Natural killer cell (primary cell): ENCODE measurements around the gene TRIM59. TPM values are rescaled to one million over a fixed set of nuclear protein-coding genes. Genes with fewer than 3 reads are reported as not detected.
"Not testable (repeated sequence)": the region's sequence is repeated elsewhere in the genome, so short reads cannot be mapped to it uniquely, and the experiment has no call there.

Source experiments
- ATAC-seq, 3 donors: fragments of 150-1000 bp in 2 of 3; fragments of 200-7000 bp in 1 of 3; cut with Tn5 transposase; 1 replicate in 1 of 3; 2 replicates in 2 of 3; pipeline ENCODE4 v1.10.0; 2021; ENCODE audit warnings: mild to moderate bottlenecking in 2 of 3, moderate library complexity in 2 of 3
- DNase-seq, 2 donors: peaks; one replicate each; pipeline versions ENCODE4 v3.0.0 to v3.0.0-alpha.2; 2013 to 2021; ENCODE audit warnings: mixed read lengths in 1 of 2
- H3K27ac ChIP-seq: one replicate; pipeline ENCODE4 v1.5.1; 2013; ENCODE audit warnings: mild to moderate bottlenecking, low read length
- H3K27me3 ChIP-seq: one replicate; pipeline ENCODE4 v1.6.1; 2013; ENCODE audit warnings: low read length; ENCODE audit not compliant: control insufficient read depth, insufficient read depth
- H3K36me3 ChIP-seq: one replicate; pipeline ENCODE4 v1.6.1; 2013; ENCODE audit warnings: low read length; ENCODE audit not compliant: control insufficient read depth, insufficient read depth
- H3K4me1 ChIP-seq: one replicate; pipeline ENCODE4 v1.6.1; 2013; ENCODE audit warnings: low read length; ENCODE audit not compliant: control insufficient read depth, insufficient read depth
- H3K4me3 ChIP-seq: one replicate; pipeline ENCODE4 v1.5.1; 2013; ENCODE audit warnings: low read length
- H3K9me3 ChIP-seq: one replicate; pipeline ENCODE4 v1.6.1; 2013; ENCODE audit warnings: low read length; ENCODE audit not compliant: control insufficient read depth, insufficient read depth
- H3K27ac Mint-ChIP-seq, 2 donors: one replicate each; pipeline ENCODE4 v1.8.0; 2022; ENCODE audit warnings: mild to moderate bottlenecking in 2 of 2, mixed read lengths in 2 of 2, moderate library complexity in 1 of 2
- H3K27me3 Mint-ChIP-seq, 2 donors: one replicate each; pipeline ENCODE4 v1.8.0; 2022; ENCODE audit warnings: low read depth in 2 of 2, mixed read lengths in 2 of 2
- H3K36me3 Mint-ChIP-seq: one replicate; pipeline ENCODE4 v1.8.0; 2022; ENCODE audit warnings: mixed read lengths
- H3K4me1 Mint-ChIP-seq, 2 donors: one replicate each; pipeline ENCODE4 v1.8.0; 2022; ENCODE audit warnings: mixed read lengths in 2 of 2
- H3K4me3 Mint-ChIP-seq: one replicate; pipeline ENCODE4 v1.8.0; 2022; ENCODE audit warnings: mild to moderate bottlenecking, moderate library complexity, mixed read lengths
- H3K9me3 Mint-ChIP-seq, 2 donors: one replicate each; pipeline ENCODE4 v1.8.0; 2022; ENCODE audit warnings: mixed read lengths in 2 of 2
- WGBS: methylation state at CpG from one replicate; pipeline ENCODE4 v1.1.7; 2013; ENCODE audit warnings: missing lambda C conversion rate; ENCODE audit not compliant: insufficient coverage; 5-methylcytosine and 5-hydroxymethylcytosine counted together
- intact Hi-C: fragments of 100-400 bp; cut with micrococcal nuclease; formaldehyde crosslinking; loops from one replicate; pipeline ENCODE4 v1.14.2; 2022
- total RNA-seq, 4 donors: library from RNA; stranded (reverse); fragments of 120-200 nt in 1 of 4; gene quantifications; one replicate each; pipeline versions ENCODE4 v1.2.3 to v1.2.4, GENCODE V29; 2013 to 2022
- TF ChIP-seq, protein P1 (sequence below): fragments of 200-600 bp; IDR thresholded peaks from one replicate; pipeline ENCODE4 v1.8.0; 2022; ENCODE audit warnings: antibody characterized with exemption

The TRIM59 gene
- total RNA-seq, 3 donors from 2014 or later (not counting 1 experiment from before 2014, with no cell fraction given) = 16.7 to 20.3 (median 17.9) TPM

DNA sequence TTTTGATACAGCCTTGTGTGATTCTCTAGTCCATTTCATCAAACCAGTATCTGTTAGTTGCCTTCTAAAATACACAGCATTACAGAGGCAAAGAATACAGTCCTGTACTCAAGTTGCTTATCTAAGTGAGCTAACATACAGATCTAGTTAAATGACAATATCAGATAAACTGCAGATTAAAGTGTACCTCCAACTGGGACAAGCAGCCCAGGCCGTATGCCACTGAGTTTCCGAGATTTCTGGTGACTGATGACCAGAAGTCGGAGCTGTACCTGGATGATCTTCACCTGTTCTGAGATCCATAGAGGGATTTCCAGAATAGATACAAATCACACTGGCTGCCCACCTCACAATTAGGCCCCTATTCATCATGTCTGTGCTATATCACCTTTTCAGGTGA is 6.3 kb upstream of the TRIM59 start:
- DNase-seq = no peak
- Histone ChIP-seq H3K27me3 (peaks cover 2% of the 10 kb centered on the region), H3K9me3 (no peaks in the 10 kb centered on the region), H3K4me1 (no peaks in the 10 kb centered on the region), H3K36me3 (no peaks in the 10 kb centered on the region), H3K27ac (no peak overlapping the region), H3K4me3 (no peak overlapping the region)
- Mint-ChIP-seq H3K4me3 (no peak overlapping the region), H3K36me3 (no peaks in the 10 kb centered on the region), H3K9me3 (no peaks in the 10 kb centered on the region), H3K27me3 (peaks cover 5 to 7% of the 10 kb centered on the region in 2 donors), H3K4me1 (no peaks in the 10 kb centered on the region), H3K27ac (no peak overlapping the region)
- 97% methylated on average over 3 of the region's 3 CpGs for WGBS
- intact Hi-C loops = no loop called here
- TF ChIP-seq, protein P1, sequence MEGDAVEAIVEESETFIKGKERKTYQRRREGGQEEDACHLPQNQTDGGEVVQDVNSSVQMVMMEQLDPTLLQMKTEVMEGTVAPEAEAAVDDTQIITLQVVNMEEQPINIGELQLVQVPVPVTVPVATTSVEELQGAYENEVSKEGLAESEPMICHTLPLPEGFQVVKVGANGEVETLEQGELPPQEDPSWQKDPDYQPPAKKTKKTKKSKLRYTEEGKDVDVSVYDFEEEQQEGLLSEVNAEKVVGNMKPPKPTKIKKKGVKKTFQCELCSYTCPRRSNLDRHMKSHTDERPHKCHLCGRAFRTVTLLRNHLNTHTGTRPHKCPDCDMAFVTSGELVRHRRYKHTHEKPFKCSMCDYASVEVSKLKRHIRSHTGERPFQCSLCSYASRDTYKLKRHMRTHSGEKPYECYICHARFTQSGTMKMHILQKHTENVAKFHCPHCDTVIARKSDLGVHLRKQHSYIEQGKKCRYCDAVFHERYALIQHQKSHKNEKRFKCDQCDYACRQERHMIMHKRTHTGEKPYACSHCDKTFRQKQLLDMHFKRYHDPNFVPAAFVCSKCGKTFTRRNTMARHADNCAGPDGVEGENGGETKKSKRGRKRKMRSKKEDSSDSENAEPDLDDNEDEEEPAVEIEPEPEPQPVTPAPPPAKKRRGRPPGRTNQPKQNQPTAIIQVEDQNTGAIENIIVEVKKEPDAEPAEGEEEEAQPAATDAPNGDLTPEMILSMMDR = no peak
- ATAC-seq = no peak

DNA sequence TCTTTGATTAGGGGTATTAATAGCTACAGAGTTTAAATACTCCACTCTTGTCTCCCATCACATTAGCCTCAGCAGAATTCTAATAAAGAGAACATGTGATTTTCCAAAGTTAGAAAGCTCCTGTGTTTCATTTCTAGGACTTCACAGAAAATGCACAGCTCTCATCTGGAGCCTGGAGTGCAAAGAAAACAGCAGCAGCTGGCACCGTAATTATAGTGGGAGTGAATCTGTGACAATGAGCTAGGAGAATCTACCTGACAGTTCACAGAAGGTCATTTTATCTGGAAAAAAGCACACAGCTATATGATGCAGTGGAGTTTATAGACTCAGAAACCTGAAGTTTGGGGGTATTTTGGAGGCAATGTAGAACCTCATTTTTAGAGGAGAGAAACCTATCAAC is 5.4 kb upstream of the TRIM59 start:
- peaks cover 5% of the 10 kb centered on the region for H3K4me1 ChIP-seq
- peaks cover 5 to 7% of the 10 kb centered on the region in 2 donors for H3K27me3 Mint-ChIP-seq
- intact Hi-C loops = no loop called here
- DNase-seq (no peak), ATAC-seq (no peak)
- no peaks in the 10 kb centered on the region for H3K36me3 Mint-ChIP-seq
- no peak overlapping the region for H3K4me3 Mint-ChIP-seq
- peaks cover 2% of the 10 kb centered on the region for H3K27me3 ChIP-seq
- H3K4me1 Mint-ChIP-seq = peaks cover 8% of the 10 kb centered on the region in 2 donors
- no peaks in the 10 kb centered on the region for H3K9me3 Mint-ChIP-seq
- H3K4me3 ChIP-seq = no peak overlapping the region
- 85% methylated on average over 1 of the region's 1 CpG for WGBS
- H3K36me3 ChIP-seq = no peaks in the 10 kb centered on the region
- peaks cover 4% of the 10 kb centered on the region for H3K9me3 ChIP-seq
- TF ChIP-seq, protein P1 = no peak
- no peak overlapping the region for H3K27ac Mint-ChIP-seq
- H3K27ac ChIP-seq = no peak overlapping the region

DNA sequence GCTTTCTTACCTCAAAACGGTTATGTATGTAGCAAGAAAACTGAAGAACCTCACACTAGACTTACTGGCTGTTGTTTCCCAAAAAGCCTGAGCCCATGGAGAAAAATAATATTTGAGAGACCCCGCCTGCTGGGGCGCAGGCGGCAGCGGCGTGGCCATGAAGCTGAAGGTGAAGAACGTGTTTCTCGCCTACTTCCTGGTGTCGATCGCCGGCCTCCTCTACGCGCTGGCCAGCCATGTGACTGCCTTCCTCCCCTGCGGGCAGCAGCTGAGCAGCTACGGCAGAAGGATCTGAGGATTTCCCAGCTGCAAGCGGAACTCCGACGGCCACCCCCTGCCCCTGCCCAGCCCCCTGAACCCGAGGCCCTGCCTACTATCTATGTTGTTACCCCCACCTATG is 2.7 kb upstream of the TRIM59 start:
- H3K9me3 ChIP-seq, H3K4me3 ChIP-seq, DNase-seq, H3K4me1 ChIP-seq, H3K4me3 Mint-ChIP-seq, H3K9me3 Mint-ChIP-seq, H3K27ac Mint-ChIP-seq, H3K27ac ChIP-seq, H3K36me3 ChIP-seq, H3K27me3 ChIP-seq, ATAC-seq, intact Hi-C loops, H3K36me3 Mint-ChIP-seq, H3K27me3 Mint-ChIP-seq: not testable (repeated sequence)
- peaks cover 23% of the 10 kb centered on the region in 2 donors for H3K4me1 Mint-ChIP-seq
- WGBS = 97% methylated on average over 19 of the region's 19 CpGs

DNA sequence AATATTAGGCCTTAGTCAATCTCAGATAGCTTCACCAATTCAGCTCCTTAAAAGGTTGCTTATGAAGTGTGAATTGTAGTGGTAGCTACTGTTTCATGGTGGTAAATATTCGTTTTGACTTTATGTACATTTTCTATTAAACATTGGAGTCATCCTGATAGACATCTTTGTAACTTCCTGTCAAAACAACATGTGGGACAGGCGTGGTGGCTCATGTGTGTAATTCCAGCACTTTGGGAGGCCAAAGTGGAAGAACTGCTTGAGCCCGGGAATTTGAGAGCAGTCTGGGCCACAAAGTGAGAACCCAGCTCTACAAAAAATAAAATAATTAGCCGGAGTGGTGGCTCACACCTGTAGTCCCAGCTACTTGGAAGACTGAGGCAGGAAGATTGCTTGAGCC is 2.0 kb upstream of the TRIM59 start:
- H3K36me3 ChIP-seq = no peaks in the 10 kb centered on the region
- 87% methylated on average over 4 of the region's 4 CpGs for WGBS
- Mint-ChIP-seq H3K27me3 (no peaks in the 10 kb centered on the region), H3K9me3 (no peaks in the 10 kb centered on the region), H3K4me1 (peaks cover 23% of the 10 kb centered on the region in 2 donors), H3K36me3 (no peaks in the 10 kb centered on the region), H3K27ac (no peak overlapping the region), H3K4me3 (no peak overlapping the region)
- H3K9me3 ChIP-seq = peaks cover 7% of the 10 kb centered on the region
- H3K27ac ChIP-seq = no peak overlapping the region
- H3K27me3 ChIP-seq = no peaks in the 10 kb centered on the region
- DNase-seq = no peak
- TF ChIP-seq, protein P1 = no peak
- peaks cover 7% of the 10 kb centered on the region for H3K4me1 ChIP-seq
- intact Hi-C loops = no loop called here
- no peak for ATAC-seq
- H3K4me3 ChIP-seq = no peak overlapping the region
